ENCODE results near the gene WDFY3.

WDFY3 gene

DNA sequence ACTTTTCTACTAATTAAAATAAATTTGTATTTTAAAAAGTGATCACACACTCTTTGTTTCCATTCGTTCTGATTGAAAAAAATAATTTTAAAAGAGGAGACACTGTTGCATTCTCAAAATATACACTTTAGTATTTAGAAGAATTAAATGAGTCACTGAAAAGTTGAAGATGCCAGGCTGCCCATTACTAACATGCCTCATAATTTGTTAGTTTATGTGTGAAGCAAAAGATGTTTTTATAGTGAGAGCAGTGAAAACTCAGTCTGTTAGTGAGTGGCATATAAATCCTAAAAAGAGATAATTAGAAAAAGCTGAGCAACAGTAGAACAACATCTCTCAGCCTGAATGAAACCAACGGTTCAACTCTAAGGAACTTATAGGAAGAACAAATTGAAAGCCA lies 240.1 kb downstream of the WDFY3 start:
- Histone ChIP-seq H3K4me3 (ENCODE audit: low read depth, low read length) (no peak overlapping the region), H2AFZ (ENCODE audit: low read length, unreplicated experiment) (no peak overlapping the region), H3K4me1 (ENCODE audit: control insufficient read depth, insufficient read depth, low read length, unreplicated experiment) (peaks cover 7% of the 10 kb centered on the region), H3K27ac (ENCODE audit: low read depth, low read length) (no peak overlapping the region), H3K36me3 (ENCODE audit: insufficient read depth, low read length) (peaks cover 18% of the 10 kb centered on the region), H3K79me2 (ENCODE audit: control insufficient read depth, insufficient read depth, low read length, unreplicated experiment) (no peaks in the 10 kb centered on the region), H3K27me3 (ENCODE audit: insufficient read depth, low read length) (no peaks in the 10 kb centered on the region)

DNA sequence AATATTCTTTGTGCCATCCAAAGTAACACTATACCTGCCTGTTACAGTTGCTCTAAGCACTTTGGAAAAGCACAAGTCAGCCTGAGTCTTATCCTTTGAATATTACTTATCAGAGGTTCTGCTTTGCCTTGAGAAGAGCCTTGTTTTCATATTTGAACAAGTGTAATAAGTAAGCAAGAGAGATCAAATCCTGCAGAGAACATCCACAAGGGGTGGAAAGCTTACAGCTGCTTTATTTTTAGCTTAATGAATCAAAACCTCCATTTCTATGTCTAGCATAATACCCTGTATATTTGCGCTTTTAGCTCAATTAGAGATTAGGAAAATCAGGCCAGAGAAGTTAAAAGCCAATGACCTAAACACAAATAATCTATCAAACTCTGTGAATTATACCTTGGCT lies 243.8 kb downstream of the WDFY3 start:
- no peak overlapping the region for H3K4me3 ChIP-seq (ENCODE audit: low read depth, low read length)
- H3K79me2 ChIP-seq (ENCODE audit: control insufficient read depth, insufficient read depth, low read length, unreplicated experiment): no peaks in the 10 kb centered on the region
- H2AFZ ChIP-seq (ENCODE audit: low read length, unreplicated experiment): no peak overlapping the region
- H3K27ac ChIP-seq (ENCODE audit: low read depth, low read length): no peak overlapping the region
- H3K36me3 ChIP-seq (ENCODE audit: insufficient read depth, low read length): peaks cover 19% of the 10 kb centered on the region
- H3K4me1 ChIP-seq (ENCODE audit: control insufficient read depth, insufficient read depth, low read length, unreplicated experiment): peaks cover 7% of the 10 kb centered on the region
- no peaks in the 10 kb centered on the region for H3K27me3 ChIP-seq (ENCODE audit: insufficient read depth, low read length)

- Histone ChIP-seq H3K4me1 (ENCODE audit: control insufficient read depth, insufficient read depth, low read length, unreplicated experiment) (no peaks in the 10 kb centered on the region), H3K79me2 (ENCODE audit: control insufficient read depth, insufficient read depth, low read length, unreplicated experiment) (no peaks in the 10 kb centered on the region), H3K36me3 (ENCODE audit: insufficient read depth, low read length) (peaks cover 16% of the 10 kb centered on the region), H3K27me3 (ENCODE audit: insufficient read depth, low read length) (no peaks in the 10 kb centered on the region), H3K27ac (ENCODE audit: low read depth, low read length) (no peak overlapping the region), H2AFZ (ENCODE audit: low read length, unreplicated experiment) (no peak overlapping the region), H3K4me3 (ENCODE audit: low read depth, low read length) (no peak overlapping the region)
These were observed 247.4 kb downstream of the WDFY3 start for GRCh38 chr4:84719115-84719514.

DNA sequence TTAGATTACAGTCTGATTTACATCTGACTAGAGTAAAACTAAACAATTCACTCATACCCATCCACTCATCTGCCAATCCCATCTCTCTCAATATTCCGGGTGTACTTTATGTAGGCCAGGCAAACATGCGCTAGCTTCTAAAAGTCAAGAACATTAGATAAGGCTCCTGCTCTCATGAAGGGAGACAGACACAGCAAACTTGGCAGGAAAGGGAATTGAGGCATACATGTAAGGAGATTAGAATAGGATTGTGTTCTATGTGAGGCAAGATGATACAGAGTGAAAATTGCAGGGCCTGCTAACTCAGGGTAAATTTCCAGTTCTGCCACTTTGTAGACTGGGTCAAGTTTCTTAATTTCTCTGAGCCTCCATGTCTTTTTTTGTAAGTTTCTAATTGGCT lies 247.8 kb downstream of the WDFY3 start:
- no peak overlapping the region for H2AFZ ChIP-seq (ENCODE audit: low read length, unreplicated experiment)
- no peaks in the 10 kb centered on the region for H3K27me3 ChIP-seq (ENCODE audit: insufficient read depth, low read length)
- no peak overlapping the region for H3K27ac ChIP-seq (ENCODE audit: low read depth, low read length)
- no peaks in the 10 kb centered on the region for H3K79me2 ChIP-seq (ENCODE audit: control insufficient read depth, insufficient read depth, low read length, unreplicated experiment)
- peaks cover 14% of the 10 kb centered on the region for H3K36me3 ChIP-seq (ENCODE audit: insufficient read depth, low read length)
- H3K4me3 ChIP-seq (ENCODE audit: low read depth, low read length): no peak overlapping the region
- H3K4me1 ChIP-seq (ENCODE audit: control insufficient read depth, insufficient read depth, low read length, unreplicated experiment): no peaks in the 10 kb centered on the region

- Histone ChIP-seq H3K27me3 (ENCODE audit: insufficient read depth, low read length) (no peaks in the 10 kb centered on the region), H3K4me1 (ENCODE audit: control insufficient read depth, insufficient read depth, low read length, unreplicated experiment) (no peaks in the 10 kb centered on the region), H3K79me2 (ENCODE audit: control insufficient read depth, insufficient read depth, low read length, unreplicated experiment) (no peaks in the 10 kb centered on the region), H3K4me3 (ENCODE audit: low read depth, low read length) (no peak overlapping the region), H2AFZ (ENCODE audit: low read length, unreplicated experiment) (no peak overlapping the region), H3K27ac (ENCODE audit: low read depth, low read length) (no peak overlapping the region), H3K36me3 (ENCODE audit: insufficient read depth, low read length) (peaks cover 48% of the 10 kb centered on the region)
These were observed 255.9 kb downstream of the WDFY3 start for GRCh38 chr4:84710548-84710947.

GRCh38 chr4:84708406-84709135 lies 257.9 kb downstream of the WDFY3 start:
- no peaks in the 10 kb centered on the region for H3K27me3 ChIP-seq (ENCODE audit: insufficient read depth, low read length)
- peaks cover 63% of the 10 kb centered on the region for H3K36me3 ChIP-seq (ENCODE audit: insufficient read depth, low read length)
- H2AFZ ChIP-seq (ENCODE audit: low read length, unreplicated experiment): no peak overlapping the region
- no peaks in the 10 kb centered on the region for H3K79me2 ChIP-seq (ENCODE audit: control insufficient read depth, insufficient read depth, low read length, unreplicated experiment)
- no peaks in the 10 kb centered on the region for H3K4me1 ChIP-seq (ENCODE audit: control insufficient read depth, insufficient read depth, low read length, unreplicated experiment)
- no peak overlapping the region for H3K4me3 ChIP-seq (ENCODE audit: low read depth, low read length)
- no peak overlapping the region for H3K27ac ChIP-seq (ENCODE audit: low read depth, low read length)

GRCh38 chr4:84706286-84706685 lies 260.2 kb downstream of the WDFY3 start:
- peaks cover 58% of the 10 kb centered on the region for H3K36me3 ChIP-seq (ENCODE audit: insufficient read depth, low read length)
- no peaks in the 10 kb centered on the region for H3K4me1 ChIP-seq (ENCODE audit: control insufficient read depth, insufficient read depth, low read length, unreplicated experiment)
- H2AFZ ChIP-seq (ENCODE audit: low read length, unreplicated experiment): no peak overlapping the region
- H3K4me3 ChIP-seq (ENCODE audit: low read depth, low read length): no peak overlapping the region
- no peak overlapping the region for H3K27ac ChIP-seq (ENCODE audit: low read depth, low read length)
- no peaks in the 10 kb centered on the region for H3K27me3 ChIP-seq (ENCODE audit: insufficient read depth, low read length)
- H3K79me2 ChIP-seq (ENCODE audit: control insufficient read depth, insufficient read depth, low read length, unreplicated experiment): no peaks in the 10 kb centered on the region

- Histone ChIP-seq H3K36me3 (ENCODE audit: insufficient read depth, low read length) (peaks cover 41% of the 10 kb centered on the region), H3K4me3 (ENCODE audit: low read depth, low read length) (no peak overlapping the region)
These were observed 267.4 kb downstream of the WDFY3 start for GRCh38 chr4:84699001-84699671.

DNA sequence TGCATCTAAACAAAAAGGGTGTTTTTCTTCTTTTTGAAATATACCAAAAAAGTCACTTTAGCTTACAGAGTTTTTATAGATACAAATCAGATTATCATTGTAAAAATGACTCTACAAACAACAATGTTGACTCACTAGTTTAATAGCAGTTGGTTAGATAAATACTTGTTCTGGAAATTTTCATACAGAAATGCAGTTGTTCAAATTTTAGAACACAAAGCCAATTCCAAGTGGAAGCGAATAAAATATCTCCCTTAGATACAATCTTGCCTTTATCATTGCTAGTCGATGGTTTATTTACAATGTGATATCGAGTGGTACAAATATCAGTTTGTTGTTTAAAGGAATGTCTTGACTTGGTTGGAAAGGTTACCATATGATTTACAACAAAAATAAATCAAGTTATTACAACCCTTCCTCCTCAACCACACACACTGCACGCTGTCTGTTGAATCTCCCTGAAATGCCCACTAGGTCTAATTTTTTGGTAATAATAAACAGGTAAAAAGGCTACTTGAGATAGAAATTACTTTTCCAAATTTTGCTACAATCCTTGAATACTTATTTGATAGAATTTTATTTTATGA lies 268.8 kb downstream of the WDFY3 start:
- Histone ChIP-seq H3K4me1 (ENCODE audit: control insufficient read depth, insufficient read depth, low read length, unreplicated experiment) (peaks cover 18% of the 10 kb centered on the region), H3K79me2 (ENCODE audit: control insufficient read depth, insufficient read depth, low read length, unreplicated experiment) (no peaks in the 10 kb centered on the region), H3K36me3 (ENCODE audit: insufficient read depth, low read length) (peaks cover 41% of the 10 kb centered on the region), H3K27ac (ENCODE audit: low read depth, low read length) (peak overlapping the region; percentile 5; the same call in 1 of the 2 replicates), H3K4me3 (ENCODE audit: low read depth, low read length) (no peak overlapping the region), H3K27me3 (ENCODE audit: insufficient read depth, low read length) (no peaks in the 10 kb centered on the region), H2AFZ (ENCODE audit: low read length, unreplicated experiment) (no peak overlapping the region)

More at GRCh38 chr4:84699001-84699671, 267.4 kb downstream of the WDFY3 start:
- H3K4me1 ChIP-seq (ENCODE audit: control insufficient read depth, insufficient read depth, low read length, unreplicated experiment): peaks cover 12% of the 10 kb centered on the region
- H3K79me2 ChIP-seq (ENCODE audit: control insufficient read depth, insufficient read depth, low read length, unreplicated experiment): no peaks in the 10 kb centered on the region
- no peaks in the 10 kb centered on the region for H3K27me3 ChIP-seq (ENCODE audit: insufficient read depth, low read length)
- no peak overlapping the region for H3K27ac ChIP-seq (ENCODE audit: low read depth, low read length)
- no peak overlapping the region for H2AFZ ChIP-seq (ENCODE audit: low read length, unreplicated experiment)

GRCh38 chr4:84697159-84697558 lies 269.3 kb downstream of the WDFY3 start:
- H3K27ac ChIP-seq (ENCODE audit: low read depth, low read length): no peak overlapping the region

DNA sequence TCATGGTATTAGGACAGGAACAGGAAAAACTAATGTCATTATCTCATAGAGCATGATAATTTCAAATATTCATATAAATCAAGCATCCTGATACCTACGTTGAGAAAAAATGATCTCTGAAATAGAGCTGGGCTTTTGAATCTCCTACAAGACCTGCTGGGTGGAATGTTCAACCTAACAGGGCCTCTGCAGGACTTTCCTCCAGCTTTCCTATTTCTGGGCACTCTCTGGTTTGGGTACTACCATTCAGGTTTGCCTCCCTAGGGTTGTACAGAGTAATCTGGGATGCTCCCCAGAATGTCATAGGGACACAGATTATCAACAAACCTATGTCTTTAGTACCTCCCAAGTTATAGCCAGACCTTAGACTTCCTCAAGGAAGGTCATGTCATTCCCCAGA lies 274.7 kb downstream of the WDFY3 start:
- Histone ChIP-seq H3K79me2 (ENCODE audit: control insufficient read depth, insufficient read depth, low read length, unreplicated experiment) (no peaks in the 10 kb centered on the region), H3K36me3 (ENCODE audit: insufficient read depth, low read length) (peaks cover 31% of the 10 kb centered on the region), H3K4me3 (ENCODE audit: low read depth, low read length) (peak overlapping the region; percentile 7), H3K27ac (ENCODE audit: low read depth, low read length) (peak overlapping the region; percentile 47), H3K4me1 (ENCODE audit: control insufficient read depth, insufficient read depth, low read length, unreplicated experiment) (peaks cover 56% of the 10 kb centered on the region), H2AFZ (ENCODE audit: low read length, unreplicated experiment) (no peak overlapping the region), H3K27me3 (ENCODE audit: insufficient read depth, low read length) (no peaks in the 10 kb centered on the region)

More at GRCh38 chr4:84697159-84697558, 269.3 kb downstream of the WDFY3 start:
- H3K27me3 ChIP-seq (ENCODE audit: insufficient read depth, low read length): no peaks in the 10 kb centered on the region
- H3K4me3 ChIP-seq (ENCODE audit: low read depth, low read length): no peak overlapping the region
- no peak overlapping the region for H2AFZ ChIP-seq (ENCODE audit: low read length, unreplicated experiment)
- H3K79me2 ChIP-seq (ENCODE audit: control insufficient read depth, insufficient read depth, low read length, unreplicated experiment): no peaks in the 10 kb centered on the region
- H3K36me3 ChIP-seq (ENCODE audit: insufficient read depth, low read length): peaks cover 37% of the 10 kb centered on the region
- peaks cover 24% of the 10 kb centered on the region for H3K4me1 ChIP-seq (ENCODE audit: control insufficient read depth, insufficient read depth, low read length, unreplicated experiment)

All from ACC112 (cell line).